GM12873 (cell line): ENCODE measurements around the gene BMPR1A.

Source experiments
- CTCF ChIP-seq: IDR thresholded peaks from 2 replicates; pipeline ENCODE4 v1.5.1; 2012; ENCODE audit warnings: low read depth, mild to moderate bottlenecking, moderate library complexity, low read length, control low read depth; ENCODE audit not compliant: insufficient read depth; ENCODE audit errors: missing control alignments

Gene BMPR1A

DNA sequence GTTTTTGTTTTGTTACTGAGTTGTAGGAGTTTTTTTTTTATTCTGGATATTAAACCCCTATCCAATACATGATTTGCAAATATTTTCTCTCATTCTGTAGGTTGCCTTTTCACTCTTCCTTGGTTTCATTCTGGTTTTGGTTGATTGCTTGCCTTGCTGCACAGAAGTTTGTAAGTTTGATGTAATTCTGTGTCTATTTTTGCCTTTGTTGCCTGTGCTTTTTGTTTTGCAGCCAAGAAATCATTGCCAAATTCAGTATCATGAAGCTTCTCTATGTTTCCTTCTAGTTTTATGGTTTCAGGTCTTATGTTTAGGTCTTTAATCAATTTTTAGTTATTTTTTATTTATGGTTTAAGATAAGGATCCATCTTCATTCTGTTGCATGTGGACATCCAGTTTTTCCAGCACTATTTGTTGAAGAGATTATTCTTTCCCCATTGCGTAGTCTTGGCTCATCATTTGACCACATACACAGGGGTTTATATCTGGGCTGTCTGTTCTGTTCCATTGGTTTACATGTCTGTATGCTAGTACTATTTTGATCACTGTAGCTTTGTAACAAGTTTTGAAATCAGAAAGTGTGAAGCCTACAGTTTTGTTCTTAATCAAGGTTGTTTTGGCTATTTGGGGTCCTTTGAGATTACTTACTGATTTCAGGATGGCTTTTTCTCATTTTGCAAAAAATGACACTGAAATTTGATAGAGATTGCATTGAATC lies 26.4 kb downstream of the BMPR1A start:
- TF ChIP-seq CTCF: no peak

- TF ChIP-seq CTCF: no peak
Measured at GRCh38 chr10:86785037-86785436, 28.6 kb downstream of the BMPR1A start.

DNA sequence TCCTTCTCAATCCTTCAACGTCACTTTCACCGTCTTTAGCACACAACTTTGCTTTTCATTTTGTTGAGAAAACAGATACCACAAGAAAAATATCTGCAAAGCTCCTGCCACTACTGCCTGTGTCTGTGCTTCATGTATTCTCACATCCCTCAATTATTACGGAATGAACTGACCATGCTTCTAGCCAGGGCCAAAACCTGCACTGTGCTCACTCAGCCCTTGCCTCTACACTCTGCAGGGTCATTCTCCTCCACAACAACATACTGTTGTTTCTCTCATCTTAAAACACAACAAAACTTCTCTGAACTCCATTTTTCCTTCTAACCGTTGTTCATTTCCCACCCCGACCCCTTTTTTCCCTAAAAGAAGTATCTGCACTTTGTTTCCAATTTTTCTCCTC lies 29.5 kb downstream of the BMPR1A start:
- TF ChIP-seq CTCF: no peak

- TF ChIP-seq CTCF: no peak
Measured at GRCh38 chr10:86786368-86786767, 29.9 kb downstream of the BMPR1A start.

- no peak for TF ChIP-seq CTCF
Measured at GRCh38 chr10:86790394-86790793, 34.0 kb downstream of the BMPR1A start.

GRCh38 chr10:86792461-86793167 lies 36.2 kb downstream of the BMPR1A start:
- no peak for TF ChIP-seq CTCF

DNA sequence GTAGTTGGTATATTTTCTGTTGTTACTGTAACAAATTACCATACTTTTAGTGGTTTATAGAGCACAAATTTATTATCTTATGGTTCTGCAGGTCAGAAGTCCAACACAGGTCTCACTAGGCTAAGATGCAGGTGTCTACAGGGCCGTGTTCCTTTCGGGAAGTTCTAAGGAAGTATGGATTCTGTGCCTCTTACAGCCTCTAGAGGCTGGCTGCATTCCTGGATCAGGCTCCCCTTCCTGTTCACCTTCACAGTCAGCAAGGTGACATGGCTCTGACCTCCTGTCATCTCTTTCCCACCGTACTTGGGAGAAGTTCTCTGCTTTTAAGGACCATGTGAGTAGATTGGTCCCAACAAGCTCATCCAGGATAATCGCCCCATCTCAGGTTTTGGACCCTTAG lies 37.3 kb downstream of the BMPR1A start:
- TF ChIP-seq CTCF: no peak
